IPS DF 19.7 (cell line): ENCODE measurements around the gene VPS37C.

Source experiments
- DNase-seq: peaks from one replicate; pipeline ENCODE4 v3.0.0-alpha.2; 2013; ENCODE audit warnings: low read depth, low spot score

VPS37C gene

DNA sequence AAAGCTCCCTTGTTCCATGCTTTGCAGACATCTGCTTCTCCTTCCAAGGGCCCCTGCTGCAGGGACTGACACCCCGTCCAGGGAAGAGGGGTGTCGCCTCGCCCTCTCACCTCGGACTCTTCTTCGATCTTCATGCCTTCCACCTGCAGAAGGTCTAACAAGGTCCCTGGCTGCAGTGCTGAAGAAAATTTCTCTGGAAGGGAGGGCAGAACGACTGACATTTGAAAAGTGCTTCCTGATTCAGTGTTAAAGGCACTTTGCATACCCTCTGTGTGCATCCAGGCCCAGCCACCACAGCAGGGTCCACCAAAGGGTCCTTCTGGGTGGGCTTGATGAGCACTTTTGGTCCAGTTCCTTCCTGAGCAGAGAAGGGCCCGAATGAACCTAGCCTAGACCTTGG is 28.1 kb downstream of the VPS37C start:
- no peak for DNase-seq

DNA sequence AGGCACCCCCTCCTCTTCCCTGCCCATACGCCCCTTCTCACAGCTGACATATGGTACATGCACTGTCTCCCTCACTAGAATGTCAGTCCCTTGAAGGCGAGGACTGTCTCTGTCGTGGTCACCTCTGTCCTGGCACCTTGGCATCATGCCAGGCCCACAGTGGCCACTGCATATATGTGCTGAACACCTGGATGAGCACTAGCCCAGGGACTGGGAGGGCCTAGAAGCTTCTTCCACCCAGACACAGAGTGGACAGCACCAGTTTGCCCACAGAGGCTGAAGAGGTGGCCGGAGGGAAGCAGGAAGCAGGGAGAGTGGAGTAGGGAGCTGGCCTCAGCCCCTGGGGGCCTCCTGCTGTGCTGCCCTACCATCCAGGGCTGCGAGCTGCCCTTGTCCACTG is 28.6 kb downstream of the VPS37C start:
- DNase-seq, result no peak

DNA sequence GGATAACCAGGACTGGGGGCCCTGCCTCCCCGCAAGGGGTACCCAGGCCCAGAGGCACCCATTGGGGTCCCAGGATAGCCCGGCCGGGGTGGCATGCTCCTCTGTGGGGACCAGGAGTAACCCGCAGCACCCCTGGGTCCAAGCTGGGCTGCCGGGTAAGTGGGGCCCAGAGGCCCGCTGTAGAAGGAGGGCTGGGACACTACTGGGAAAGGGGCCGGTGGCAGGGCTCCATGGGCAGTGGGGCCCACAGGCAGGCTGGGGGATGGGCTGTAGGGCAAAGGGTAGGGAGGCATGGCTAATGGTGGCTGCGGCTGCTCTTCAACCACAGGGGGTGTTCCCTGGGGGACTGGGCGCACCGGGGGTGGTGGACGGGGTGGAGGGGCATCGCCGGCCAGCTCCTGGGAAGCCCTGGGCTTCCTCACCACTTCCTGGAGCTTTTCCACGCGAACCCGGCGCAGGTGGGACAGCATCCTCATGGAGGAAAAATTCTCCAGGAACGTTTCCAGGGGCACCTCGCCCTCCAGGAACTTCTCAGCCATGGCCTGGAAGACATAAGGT is 29.1 kb downstream of the VPS37C start:
- DNase-seq, result no peak

DNA sequence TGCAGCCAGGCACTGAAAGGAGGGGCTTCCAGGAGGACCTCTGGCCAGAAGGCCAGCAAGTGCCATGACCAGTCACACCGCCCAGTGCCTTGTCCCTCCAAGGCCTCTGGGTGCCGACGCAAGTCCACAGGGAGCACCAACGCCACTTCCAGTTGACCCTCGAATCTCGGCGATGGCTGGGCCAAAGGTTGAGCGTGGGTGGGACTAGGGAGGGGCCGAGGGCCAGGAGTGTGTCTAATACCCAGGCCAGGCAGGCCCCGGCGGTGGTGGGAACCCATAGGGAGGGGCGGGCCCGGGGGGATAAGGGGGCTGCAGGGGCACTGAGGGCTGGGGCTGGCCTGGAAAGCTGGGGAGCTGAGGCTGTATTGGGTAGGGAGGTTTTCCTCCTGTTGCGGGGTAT is 29.6 kb downstream of the VPS37C start:
- DNase-seq, result no peak

DNA sequence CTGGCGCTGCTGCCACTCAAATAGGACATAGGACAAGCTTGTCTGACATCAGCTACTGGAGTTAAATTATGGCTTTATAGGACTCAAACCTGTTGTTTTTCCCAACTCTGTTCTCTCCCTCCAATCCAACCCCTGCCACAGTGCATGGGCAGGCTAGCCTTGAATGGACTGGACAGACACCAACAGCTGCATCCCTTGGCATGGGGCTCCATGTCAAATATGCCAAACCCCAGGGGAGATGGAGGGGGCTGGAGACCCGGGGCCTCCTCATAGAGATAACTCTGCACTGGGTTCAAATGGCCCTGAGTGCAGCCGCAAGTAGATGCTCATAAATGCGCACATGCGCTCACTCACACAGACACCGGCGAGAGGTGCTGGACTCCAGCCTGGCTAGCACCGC is 30.0 kb downstream of the VPS37C start:
- no peak for DNase-seq

DNA sequence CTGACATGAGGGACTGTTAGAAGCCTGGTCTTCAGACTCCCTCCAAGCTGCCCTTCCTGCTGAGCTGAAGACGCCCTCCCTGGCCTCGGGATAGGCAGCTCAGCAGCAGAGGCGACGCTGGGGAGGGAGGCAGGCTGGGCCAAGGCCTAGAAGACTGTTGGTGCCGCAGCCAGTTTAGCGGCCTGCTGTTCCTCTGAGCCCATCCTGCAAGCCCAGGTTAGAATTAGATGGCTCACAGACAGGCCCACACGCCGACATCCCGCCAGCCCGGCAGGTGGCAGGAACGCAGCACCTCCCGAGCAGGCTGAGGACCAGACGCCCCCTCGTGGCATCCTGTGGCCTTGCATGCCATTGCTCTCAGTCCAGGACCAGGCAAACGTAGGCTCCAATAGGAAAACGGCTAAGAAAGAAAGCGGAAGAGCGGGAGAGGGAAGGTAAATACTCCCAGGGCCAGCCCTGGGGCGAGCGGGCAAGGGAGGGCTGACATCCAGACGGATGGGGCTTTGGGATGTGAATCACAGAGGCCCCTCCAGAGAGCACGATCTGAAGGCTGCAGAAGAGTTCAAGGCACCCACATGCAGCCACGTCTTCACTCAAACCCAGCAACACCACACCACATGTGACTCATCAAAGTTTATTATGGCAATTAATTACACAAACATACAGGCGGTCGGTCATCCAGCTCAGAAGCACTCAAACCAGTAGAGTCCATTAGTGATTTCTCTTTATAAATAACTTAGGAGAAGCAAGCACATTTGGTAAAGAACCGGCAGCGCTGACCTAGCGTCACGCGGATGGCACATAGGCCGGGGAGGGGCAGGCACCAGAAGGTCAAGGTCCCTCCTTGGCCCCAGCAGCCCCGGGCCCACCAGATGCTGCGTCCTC is 31.3 kb downstream of the VPS37C start:
- DNase-seq, result peak; percentile 70

DNA sequence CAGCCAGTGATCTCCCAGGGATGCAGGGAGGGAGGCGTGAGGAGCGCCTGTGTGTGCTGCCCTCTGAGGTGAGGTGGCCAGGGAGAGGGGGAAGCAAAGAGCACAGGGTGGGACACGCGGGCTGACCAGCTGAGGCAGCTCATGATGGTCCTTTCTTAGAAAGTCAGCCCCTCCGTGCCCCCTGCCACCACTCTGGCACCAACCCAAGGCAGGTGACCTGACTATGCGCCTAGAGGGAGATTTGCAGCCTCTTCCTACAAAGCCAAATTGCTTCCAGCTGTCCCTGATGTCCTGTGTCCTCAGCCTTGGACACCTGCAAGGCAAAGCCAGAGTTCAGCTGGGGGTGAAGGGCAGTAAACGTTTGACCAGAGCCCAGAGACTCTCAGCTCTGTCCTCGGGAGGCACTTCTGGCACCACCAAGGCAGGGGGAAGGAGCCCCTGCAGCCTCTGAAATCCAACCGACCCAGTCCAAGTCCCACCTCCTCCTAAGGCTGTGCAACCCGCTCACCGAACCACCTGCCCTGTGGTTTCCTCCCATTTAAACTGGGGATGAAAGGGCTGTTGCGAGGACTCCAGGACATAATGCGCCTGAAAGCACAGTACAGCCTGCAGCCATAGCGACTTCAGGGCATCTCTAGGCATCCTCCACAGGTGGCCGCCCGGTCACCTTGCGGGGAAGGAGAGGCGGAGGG is 32.1 kb downstream of the VPS37C start:
- no peak for DNase-seq

DNA sequence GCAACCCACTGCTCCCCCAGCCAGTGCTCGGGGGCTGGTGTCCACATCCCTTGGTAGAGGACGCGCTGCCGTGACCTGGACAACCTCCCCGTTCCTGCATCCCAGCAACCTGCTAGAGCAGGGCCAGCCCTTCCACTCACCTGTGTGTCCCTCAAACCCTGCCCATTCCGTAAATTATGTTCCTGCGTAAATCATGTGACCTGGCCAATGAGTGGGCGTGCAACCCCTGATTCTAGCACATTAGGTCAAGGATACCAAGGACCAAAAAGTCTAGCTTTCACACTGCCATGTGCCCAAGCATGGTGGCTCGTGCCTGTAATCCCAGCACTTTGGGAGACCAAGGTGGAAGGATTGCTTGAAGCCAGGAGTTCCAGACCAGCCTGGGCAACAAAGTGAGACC is 33.2 kb downstream of the VPS37C start:
- no peak for DNase-seq

DNA sequence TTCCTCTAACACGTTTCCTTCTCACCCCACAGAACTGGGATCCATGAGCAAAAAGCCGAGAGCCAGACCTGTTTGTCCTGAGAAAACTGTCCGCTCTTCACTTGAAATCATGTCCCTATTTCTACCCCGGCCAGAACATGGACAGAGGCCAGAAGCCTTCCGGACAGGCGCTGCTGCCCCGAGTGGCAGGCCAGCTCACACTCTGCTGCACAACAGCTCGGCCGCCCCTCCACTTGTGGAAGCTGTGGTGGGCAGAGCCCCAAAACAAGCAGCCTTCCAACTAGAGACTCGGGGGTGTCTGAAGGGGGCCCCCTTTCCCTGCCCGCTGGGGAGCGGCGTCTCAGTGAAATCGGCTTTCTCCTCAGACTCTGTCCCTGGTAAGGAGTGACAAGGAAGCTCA is 35.0 kb downstream of the VPS37C start:
- no peak for DNase-seq

DNA sequence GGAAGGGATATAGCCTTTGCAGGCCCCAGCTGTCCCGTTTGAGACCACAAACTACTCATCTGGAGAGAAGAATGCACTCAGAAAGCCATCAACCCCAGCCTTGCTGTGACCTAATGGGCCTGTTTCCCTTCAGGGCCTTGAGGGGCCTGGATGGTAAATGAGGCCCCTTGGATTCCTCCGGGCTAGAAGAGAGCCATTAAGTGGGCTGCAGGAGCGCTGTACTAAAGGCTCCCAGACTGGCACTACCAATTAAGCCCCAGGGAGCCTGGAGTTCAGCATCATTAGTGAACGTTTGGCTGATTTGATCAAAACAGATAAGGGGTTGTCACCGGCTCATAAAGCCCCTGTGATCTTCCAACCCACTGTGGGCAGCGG is 35.9 kb downstream of the VPS37C start:
- DNase-seq, result no peak

DNA sequence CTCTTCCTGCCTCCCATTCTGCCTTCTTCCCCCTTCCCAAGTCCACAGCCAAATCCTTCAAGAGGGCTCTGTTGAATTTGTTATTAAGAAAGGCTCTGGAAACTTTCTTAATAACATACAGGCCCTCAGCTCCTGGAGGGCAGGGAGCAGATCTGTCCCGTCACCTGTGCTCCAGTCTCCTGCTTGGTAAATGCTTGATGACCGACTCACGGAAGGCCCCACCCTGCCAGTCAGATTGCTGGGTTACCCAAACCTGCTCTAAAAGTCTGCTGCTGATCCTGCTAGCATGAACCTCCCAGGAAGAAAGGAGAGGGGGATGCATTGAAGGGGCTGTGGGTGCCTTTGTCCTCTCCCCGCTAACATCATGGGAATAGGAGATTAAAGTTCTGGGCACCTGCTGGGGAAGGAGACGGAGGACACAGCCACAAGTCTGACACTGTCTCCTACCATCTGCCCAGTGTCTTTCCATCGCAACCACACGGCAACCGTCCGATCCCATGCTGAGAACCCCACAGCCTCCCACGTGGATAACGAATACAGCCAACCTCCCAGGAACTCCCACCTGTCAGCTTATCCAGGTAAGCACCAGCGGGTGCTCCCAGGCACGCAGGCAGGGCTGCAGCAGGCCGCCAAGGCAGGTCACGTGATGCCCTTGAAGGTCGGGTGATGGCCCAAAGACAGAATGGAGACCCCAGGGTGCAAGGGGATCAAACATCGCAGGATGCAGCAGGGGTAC is 36.5 kb downstream of the VPS37C start:
- DNase-seq, result no peak

DNA sequence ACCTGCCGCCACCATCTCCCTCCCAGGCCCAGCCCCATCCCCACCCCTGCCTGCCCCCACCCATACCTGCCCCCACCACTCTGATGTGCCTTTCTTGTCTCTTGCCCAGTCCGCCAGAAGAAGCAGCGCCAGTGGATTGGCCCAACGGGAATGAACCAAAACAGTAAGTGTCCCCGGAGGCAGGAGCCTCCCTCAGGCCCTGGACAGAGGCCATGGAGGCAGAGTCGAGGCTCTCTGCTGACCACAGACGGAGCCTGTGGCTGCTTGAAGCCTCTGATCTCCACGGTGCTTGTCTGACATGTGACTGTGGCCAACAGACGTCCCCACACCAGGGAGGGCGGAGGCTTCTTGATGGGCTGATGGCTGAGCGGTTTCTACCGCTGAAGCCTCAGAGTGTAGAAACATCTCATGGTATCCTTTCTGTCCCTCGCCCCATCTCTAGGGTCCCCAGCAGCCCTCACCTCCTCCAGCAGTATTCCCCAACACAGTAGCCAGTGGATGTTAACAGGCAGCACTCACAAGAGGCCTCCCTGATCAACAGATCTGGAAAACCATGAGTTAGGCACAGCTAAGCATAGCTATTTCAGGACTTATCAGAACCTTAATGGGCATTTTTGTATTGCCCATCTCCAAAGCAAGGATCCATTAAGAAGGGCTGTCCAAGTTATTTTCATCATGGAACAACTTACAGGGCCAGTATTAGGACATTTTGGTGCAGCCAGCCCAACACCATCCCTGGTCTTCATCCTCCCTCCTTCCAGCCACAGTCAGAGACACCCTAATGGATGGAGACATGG is 37.3 kb downstream of the VPS37C start:
- no peak for DNase-seq

DNA sequence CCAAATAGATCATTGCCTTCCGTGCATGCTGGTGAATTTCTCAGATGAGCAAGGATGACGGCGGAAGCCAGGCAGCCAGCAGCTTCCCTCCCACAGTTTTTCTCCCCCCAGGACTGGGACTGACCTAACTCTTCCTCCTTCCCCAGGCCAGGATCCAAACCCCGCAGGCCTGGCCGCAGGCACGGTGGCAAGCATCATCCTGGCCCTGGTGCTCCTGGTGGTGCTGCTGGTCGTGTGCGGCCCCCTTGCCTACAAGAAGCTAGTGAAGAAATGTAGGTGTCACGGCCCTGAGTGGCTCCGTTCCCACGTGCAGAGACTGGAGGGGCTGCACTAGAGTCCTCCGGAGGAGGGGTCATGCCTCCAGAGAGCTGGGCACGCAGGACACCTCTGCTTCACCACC is 38.5 kb downstream of the VPS37C start:
- DNase-seq, result no peak

DNA sequence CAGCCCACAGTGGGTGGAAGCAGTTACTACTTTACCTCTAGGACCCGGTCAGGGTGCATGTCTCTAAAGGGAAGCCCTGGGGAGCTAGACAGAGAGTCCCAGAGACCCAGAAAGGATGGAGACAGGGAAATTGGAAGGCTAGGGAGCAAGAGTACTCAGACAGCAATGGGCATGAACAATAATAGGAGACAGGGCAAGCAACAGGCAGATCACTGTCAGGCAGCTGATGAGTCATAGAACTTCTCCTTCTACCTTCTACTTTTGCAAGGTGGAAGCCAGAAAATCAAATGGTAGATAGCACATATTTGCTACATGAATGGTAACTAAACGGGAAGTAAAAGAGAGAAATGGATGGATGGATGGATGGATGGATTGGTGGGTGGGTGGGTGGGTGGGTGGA is 39.3 kb downstream of the VPS37C start:
- DNase-seq, result no peak

DNA sequence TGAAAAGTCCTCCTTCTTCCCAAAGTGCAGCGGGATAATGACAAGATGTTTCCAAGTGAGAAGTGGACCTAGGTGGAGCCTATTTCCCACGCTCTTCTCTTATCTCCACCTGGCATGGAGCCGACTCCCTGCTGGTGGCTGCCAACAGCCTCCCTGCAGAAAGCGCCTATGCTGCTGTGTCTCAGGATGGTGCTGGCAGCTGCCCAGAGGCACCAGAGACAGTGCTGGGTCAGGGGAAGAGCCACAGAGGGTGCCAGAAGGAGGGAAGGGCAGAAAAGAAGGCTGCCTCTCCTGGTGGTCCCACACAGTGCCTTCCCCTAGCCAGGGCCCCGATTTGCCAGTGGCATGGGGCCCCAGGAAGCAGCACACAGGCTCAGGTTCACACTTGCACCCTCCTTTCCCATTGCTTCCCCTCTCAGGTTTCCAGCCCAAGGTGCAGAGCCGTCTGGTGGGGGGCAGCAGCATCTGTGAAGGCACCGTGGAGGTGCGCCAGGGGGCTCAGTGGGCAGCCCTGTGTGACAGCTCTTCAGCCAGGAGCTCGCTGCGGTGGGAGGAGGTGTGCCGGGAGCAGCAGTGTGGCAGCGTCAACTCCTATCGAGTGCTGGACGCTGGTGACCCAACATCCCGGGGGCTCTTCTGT is 39.9 kb downstream of the VPS37C start:
- DNase-seq, result no peak

DNA sequence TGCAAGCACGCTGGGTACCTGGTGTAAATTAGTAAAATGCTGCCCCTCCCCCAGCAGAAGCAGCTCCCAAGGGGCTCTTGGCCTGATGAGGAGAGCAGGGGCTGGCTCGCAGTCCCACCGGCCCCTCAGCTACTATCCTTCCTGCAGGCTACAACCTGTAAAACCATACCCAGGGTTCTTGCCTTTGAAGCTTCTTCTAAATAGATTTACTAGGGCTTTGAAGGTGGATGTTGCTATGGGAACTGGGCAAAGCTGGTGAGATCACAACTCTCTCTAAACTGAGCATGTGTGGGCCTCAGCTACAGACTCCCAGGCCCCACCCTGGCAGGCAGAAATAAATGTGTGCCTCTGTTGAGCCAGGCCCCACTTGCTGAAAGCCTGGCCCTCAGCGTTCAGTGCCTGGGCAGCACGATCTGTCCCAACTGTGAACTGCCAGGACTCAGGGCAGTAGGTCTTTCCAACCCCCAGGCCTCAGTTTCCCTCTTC is 40.5 kb downstream of the VPS37C start:
- DNase-seq, result no peak

DNA sequence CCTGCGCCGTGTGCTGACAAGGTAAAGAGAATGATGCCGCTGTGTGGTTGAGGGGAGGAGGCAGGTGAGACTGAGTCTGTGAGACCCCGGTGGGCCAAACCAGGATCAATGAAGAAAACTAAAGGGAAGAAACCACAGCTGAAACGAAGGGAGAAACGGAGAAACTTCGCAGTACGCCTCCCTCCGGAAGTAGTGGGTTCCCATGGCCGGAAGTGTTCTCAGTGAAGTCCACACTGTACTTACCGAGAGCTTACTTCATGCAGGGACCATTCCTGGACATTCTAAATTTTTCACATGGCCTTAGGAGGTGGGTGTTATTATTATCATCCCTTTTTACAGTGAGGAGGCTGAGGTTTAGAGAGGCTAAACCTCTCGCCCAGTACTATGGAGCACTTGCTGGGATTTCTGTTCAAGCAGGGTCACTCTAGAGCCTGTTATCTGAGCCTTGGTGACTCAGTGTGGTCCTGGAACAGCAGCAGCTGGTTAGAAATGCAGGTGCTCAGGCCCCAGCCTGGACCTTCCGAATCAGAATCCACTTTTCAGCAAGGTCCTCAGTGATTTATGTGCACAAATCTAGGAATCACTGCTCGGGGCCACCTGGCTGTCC is 41.0 kb downstream of the VPS37C start:
- no peak for DNase-seq

DNA sequence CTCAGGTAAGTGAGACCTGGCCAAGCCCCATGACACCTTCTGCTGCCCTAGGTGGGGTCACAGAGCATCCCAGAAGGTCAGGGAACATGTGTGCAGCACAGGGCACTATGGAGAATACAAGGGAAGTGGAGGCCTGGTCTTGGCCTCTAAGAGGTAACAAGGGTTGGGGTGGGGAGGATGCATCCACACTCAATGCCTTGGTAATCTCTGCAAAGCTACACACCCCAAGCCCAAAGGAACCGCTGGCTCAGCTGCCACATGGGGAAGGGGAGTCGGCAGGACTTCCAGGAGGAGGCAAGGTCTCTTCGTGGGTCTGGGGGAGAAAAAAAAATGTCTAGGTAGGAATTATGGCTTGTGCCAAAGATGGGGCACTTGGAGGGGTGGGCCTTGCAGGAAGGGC is 41.7 kb downstream of the VPS37C start:
- DNase-seq, result no peak

DNA sequence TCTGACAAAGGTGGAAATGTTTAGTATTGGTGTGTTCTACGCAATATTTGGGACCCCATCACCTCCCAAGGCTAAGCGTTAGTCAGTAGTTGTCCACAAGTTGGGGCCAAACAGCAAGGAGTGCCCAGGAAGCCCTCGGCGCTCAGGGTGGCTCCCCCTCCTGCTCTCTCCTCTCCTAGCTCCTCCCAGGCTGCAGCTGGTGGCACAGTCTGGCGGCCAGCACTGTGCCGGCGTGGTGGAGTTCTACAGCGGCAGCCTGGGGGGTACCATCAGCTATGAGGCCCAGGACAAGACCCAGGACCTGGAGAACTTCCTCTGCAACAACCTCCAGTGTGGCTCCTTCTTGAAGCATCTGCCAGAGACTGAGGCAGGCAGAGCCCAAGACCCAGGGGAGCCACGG is 42.2 kb downstream of the VPS37C start:
- no peak for DNase-seq

DNA sequence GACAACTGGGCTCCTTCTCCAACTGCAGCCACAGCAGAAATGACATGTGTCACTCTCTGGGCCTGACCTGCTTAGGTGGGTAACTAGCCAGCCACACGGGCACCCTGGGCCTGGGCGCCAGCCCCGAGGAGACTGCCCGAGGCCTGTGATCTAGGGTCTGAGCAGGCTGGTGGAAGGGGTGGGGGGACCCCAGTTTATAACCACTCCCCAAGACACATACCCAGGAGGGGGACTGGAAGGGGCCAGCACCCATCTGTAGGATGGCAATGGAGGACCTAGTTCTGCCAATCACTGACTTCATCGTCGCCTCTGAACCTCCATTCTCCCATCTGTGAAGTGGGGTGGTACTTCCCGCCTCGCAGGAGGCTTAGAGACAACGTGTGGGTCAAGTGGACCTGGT is 42.8 kb downstream of the VPS37C start:
- no peak for DNase-seq
